ENCODE data around the gene RNF186.

DNA sequence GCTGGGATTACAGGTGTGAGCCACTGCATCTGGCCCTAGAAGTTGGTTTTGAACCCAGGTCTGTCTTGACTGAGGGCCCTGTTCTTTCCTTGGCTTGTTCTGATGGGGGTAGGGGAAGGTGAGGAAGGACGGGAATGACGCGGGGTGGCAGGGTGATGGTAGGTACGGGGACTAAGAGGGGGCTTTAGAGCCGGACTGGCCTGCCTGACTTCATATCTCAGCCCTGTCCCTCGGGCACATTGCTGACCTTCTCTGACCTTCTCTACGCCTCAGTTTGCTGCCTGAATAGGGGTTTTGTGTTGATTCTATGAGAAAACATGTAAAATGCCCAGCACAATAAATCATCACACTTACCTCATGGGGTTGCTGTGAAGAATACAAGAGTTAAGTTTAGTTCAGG lies 6.7 kb downstream of the RNF186 start:
- TF ChIP-seq, protein P1, sequence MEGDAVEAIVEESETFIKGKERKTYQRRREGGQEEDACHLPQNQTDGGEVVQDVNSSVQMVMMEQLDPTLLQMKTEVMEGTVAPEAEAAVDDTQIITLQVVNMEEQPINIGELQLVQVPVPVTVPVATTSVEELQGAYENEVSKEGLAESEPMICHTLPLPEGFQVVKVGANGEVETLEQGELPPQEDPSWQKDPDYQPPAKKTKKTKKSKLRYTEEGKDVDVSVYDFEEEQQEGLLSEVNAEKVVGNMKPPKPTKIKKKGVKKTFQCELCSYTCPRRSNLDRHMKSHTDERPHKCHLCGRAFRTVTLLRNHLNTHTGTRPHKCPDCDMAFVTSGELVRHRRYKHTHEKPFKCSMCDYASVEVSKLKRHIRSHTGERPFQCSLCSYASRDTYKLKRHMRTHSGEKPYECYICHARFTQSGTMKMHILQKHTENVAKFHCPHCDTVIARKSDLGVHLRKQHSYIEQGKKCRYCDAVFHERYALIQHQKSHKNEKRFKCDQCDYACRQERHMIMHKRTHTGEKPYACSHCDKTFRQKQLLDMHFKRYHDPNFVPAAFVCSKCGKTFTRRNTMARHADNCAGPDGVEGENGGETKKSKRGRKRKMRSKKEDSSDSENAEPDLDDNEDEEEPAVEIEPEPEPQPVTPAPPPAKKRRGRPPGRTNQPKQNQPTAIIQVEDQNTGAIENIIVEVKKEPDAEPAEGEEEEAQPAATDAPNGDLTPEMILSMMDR (IDR thresholded peaks at IDR 0.05) = no peak
- TF ChIP-seq ZBTB21 (CRISPR knock-in tag; IDR thresholded peaks at IDR 0.05; ENCODE audit: borderline replicate concordance) = no peak
- no peak for TF ChIP-seq ZNF396 (CRISPR knock-in tag; IDR thresholded peaks at IDR 0.05; ENCODE audit: borderline replicate concordance)
- TF ChIP-seq, protein P2, sequence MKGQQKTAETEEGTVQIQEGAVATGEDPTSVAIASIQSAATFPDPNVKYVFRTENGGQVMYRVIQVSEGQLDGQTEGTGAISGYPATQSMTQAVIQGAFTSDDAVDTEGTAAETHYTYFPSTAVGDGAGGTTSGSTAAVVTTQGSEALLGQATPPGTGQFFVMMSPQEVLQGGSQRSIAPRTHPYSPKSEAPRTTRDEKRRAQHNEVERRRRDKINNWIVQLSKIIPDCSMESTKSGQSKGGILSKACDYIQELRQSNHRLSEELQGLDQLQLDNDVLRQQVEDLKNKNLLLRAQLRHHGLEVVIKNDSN (CRISPR knock-in tag; IDR thresholded peaks at IDR 0.05) = no peak
- TF ChIP-seq, protein P3, sequence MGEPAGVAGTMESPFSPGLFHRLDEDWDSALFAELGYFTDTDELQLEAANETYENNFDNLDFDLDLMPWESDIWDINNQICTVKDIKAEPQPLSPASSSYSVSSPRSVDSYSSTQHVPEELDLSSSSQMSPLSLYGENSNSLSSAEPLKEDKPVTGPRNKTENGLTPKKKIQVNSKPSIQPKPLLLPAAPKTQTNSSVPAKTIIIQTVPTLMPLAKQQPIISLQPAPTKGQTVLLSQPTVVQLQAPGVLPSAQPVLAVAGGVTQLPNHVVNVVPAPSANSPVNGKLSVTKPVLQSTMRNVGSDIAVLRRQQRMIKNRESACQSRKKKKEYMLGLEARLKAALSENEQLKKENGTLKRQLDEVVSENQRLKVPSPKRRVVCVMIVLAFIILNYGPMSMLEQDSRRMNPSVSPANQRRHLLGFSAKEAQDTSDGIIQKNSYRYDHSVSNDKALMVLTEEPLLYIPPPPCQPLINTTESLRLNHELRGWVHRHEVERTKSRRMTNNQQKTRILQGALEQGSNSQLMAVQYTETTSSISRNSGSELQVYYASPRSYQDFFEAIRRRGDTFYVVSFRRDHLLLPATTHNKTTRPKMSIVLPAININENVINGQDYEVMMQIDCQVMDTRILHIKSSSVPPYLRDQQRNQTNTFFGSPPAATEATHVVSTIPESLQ (CRISPR knock-in tag; IDR thresholded peaks at IDR 0.05) = no peak
- TF ChIP-seq ATF1 (CRISPR knock-in tag; IDR thresholded peaks at IDR 0.05) = no peak
- TF ChIP-seq SMAD3 (CRISPR knock-in tag; IDR thresholded peaks at IDR 0.05; ENCODE audit: borderline replicate concordance) = no peak
- TF ChIP-seq ZNF263 (CRISPR knock-in tag; IDR thresholded peaks at IDR 0.05; ENCODE audit: low read depth) = no peak

All from WTC11 (cell line).